ENCODE data around the gene VEPH1. TPM values are rescaled to one million over a fixed set of nuclear protein-coding genes. Genes with fewer than 3 reads are reported as not detected.

Gene VEPH1
- polyA plus RNA-seq, 2 of the 4 experiments (the other 2 are of a cell fraction), result 0.04 to 0.16 TPM

- POLR2A ChIA-PET, result no interaction called here
- Histone ChIP-seq H3K27ac (no peak overlapping the region), H3K9me3 (no peaks in the 10 kb centered on the region), H3K4me1 (no peaks in the 10 kb centered on the region), H3K4me3 (no peak overlapping the region), H3K4me2 (no peak overlapping the region)
- CTCF ChIA-PET, result interaction anchor here (0.9 to 1.5 kb wide), 3 partner anchors 11 to 263 kb away, joined by 3 to 6 read pairs (median 3); no protein-coding TSS in a partner anchor
- 67% methylated on average over 3 of the region's 3 CpGs for WGBS (ENCODE audit: missing lambda C conversion rate)
- TF ChIP-seq MAZ (IDR thresholded peaks at IDR 0.05; ENCODE audit: borderline replicate concordance, low read depth, low read length) (no peak), RCOR1 (IDR thresholded peaks at IDR 0.05; ENCODE audit: low read depth, low read length) (no peak), GATA3 (IDR thresholded peaks at IDR 0.05; ENCODE audit: borderline replicate concordance) (no peak), POLR2AphosphoS2 (conservative IDR thresholded peaks at IDR 0.05; ENCODE audit: low read length) (no peak)
- no peak for DNase-seq (ENCODE audit: low read depth in 1 of 2, low spot score in 1 of 2)
- no peak for FAIRE-seq
- no peak for ATAC-seq
Measured at GRCh38 chr3:157464321-157464720, 38.9 kb downstream of the VEPH1 start.

DNA sequence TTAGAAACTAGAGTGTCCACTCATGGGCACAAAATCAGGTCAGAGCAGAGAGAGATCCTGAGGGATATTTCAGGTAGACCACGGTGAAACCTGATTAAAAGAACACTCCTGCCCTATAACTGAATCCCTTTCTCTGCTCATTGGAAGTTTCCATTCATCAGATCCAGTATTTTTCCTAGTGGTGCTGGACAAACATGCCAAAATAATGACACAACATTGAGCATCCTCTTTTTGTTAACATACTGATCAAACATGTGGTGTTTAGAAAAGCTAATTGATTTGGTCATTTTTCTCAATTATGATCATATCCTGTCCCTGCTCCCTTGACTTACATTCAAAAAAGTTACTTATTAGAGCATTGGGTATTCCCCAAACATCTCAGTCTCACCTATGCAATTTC is 39.4 kb downstream of the VEPH1 start:
- POLR2A ChIA-PET, result no interaction called here
- no peak for DNase-seq (ENCODE audit: low read depth in 1 of 2, low spot score in 1 of 2)
- WGBS (ENCODE audit: missing lambda C conversion rate), result 32% methylated on average over 1 of the region's 1 CpG
- FAIRE-seq, result no peak
- Histone ChIP-seq H3K27ac (no peak overlapping the region), H3K4me1 (no peaks in the 10 kb centered on the region), H3K4me2 (no peak overlapping the region), H3K9me3 (no peaks in the 10 kb centered on the region), H3K4me3 (no peak overlapping the region)
- no peak for ATAC-seq
- CTCF ChIA-PET, result interaction anchor here (1.0 to 1.1 kb wide), 2 partner anchors 11 to 14 kb away, joined by 3 read pairs; no protein-coding TSS in a partner anchor
- TF ChIP-seq HOXB5 (CRISPR knock-in tag; IDR thresholded peaks at IDR 0.05) (no peak), POLR2AphosphoS2 (conservative IDR thresholded peaks at IDR 0.05; ENCODE audit: low read length) (no peak), RCOR1 (IDR thresholded peaks at IDR 0.05; ENCODE audit: low read depth, low read length) (no peak), POLR2A (IDR thresholded peaks at IDR 0.05; ENCODE audit: low read length) (no peak), TFCP2L1 (CRISPR knock-in tag; IDR thresholded peaks at IDR 0.05) (no peak), EP300 (IDR thresholded peaks at IDR 0.05) (no peak), BHLHE40 (IDR thresholded peaks at IDR 0.05; ENCODE audit: low read depth, low read length) (no peak), CBX2 (IDR thresholded peaks at IDR 0.05; ENCODE audit: borderline replicate concordance, low read depth) (no peak), ELK1 (IDR thresholded peaks at IDR 0.05; ENCODE audit: low read depth, low read length) (no peak), BCL3 (IDR thresholded peaks at IDR 0.05) (no peak), ZNF302 (CRISPR knock-in tag; IDR thresholded peaks at IDR 0.05) (no peak), MAFK (IDR thresholded peaks at IDR 0.05; ENCODE audit: partially characterized antibody) (no peak), ESRRA (IDR thresholded peaks at IDR 0.05; ENCODE audit: borderline replicate concordance, low read length) (no peak), NR3C1 (IDR thresholded peaks at IDR 0.05) (no peak), FOSB (CRISPR knock-in tag; IDR thresholded peaks at IDR 0.05) (no peak), CEBPB (IDR thresholded peaks at IDR 0.05) (no peak), NPAS2 (CRISPR knock-in tag; IDR thresholded peaks at IDR 0.05; ENCODE audit: borderline replicate concordance) (no peak)
- TF ChIP-seq, protein P1, sequence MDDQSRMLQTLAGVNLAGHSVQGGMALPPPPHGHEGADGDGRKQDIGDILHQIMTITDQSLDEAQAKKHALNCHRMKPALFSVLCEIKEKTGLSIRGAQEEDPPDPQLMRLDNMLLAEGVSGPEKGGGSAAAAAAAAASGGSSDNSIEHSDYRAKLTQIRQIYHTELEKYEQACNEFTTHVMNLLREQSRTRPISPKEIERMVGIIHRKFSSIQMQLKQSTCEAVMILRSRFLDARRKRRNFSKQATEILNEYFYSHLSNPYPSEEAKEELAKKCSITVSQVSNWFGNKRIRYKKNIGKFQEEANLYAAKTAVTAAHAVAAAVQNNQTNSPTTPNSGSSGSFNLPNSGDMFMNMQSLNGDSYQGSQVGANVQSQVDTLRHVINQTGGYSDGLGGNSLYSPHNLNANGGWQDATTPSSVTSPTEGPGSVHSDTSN (IDR thresholded peaks at IDR 0.05), result no peak
- TF ChIP-seq, protein P2, sequence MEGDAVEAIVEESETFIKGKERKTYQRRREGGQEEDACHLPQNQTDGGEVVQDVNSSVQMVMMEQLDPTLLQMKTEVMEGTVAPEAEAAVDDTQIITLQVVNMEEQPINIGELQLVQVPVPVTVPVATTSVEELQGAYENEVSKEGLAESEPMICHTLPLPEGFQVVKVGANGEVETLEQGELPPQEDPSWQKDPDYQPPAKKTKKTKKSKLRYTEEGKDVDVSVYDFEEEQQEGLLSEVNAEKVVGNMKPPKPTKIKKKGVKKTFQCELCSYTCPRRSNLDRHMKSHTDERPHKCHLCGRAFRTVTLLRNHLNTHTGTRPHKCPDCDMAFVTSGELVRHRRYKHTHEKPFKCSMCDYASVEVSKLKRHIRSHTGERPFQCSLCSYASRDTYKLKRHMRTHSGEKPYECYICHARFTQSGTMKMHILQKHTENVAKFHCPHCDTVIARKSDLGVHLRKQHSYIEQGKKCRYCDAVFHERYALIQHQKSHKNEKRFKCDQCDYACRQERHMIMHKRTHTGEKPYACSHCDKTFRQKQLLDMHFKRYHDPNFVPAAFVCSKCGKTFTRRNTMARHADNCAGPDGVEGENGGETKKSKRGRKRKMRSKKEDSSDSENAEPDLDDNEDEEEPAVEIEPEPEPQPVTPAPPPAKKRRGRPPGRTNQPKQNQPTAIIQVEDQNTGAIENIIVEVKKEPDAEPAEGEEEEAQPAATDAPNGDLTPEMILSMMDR (IDR thresholded peaks at IDR 0.05), result no peak

All from A549 (cell line).